Endometrium (tissue), 2 donors: Measurements from ENCODE around the gene HEYL.

ENCODE experiments used
- FAIRE-seq: peaks from 2 replicates; lab custom pipeline; 2012; peaks lifted over from hg19 to GRCh38; lab: Jason Lieb, UNC
- donor health status: control.
- donor health status: control.

HEYL gene

DNA sequence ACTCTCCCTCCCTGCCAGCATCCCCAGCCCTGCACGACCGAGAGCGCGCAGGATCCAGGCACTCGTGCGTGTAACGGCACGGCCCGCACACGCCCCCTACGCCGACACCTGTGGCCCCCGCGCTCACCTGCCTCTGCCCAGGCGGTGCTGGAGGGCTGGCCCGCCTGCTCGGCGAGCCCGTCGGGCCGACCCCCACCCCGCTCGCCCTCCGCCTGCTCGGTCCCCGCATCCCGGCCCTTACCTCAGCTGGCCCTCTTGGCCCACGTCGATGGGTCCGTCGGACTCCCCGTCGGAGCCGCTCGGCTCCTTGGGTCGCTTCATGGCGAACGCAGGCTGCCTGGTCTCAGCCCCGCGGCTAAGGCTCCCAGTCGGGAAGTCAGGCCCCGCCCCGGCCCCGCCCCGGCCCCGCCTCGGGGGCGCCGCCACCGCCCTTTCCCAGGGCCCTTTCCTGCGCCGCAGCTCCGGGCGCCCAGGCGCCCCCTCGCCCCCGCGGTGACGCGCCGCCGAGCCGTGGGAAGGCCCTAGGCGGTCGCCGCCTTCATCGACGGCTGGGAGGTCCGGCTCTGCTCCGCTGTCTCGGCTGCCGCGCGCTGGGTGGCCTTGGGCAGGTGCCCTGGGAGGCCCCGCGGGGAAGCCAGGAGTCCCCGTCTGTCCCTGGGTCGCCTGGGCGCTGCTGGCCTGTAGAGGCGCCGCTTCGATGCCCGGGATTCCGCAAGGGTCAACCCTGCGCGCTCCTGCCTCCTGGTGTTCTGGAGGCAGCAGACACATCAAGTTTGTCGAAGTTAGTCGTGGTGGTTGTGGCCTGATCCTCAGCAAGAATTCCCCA, at the start of gene HEYL:
TSS of gene HEYL (minus strand) at position 339 of the 826 bp plus-strand sequence. CDS start at position 321, 18 bp downstream.
- no peak for FAIRE-seq

DNA sequence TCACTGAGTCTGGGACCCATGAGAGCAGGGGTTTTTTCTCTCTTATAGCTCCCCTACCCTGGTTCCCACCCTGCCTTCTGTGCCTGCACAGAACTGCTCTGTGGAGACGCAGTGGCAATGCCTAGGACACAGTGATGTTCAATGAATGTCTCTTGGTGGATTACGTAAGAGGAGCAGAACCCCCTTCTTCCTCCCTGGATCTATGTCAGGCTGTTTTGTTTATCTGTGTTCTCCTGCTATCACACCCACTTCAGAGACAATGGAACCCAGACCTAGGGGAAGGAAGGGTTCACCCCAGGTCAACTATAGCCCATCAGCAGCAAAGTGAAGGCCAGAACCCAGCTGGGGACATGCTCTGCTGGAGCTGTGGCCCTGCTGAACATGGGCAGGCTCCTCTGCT, 49.8 kb upstream of the HEYL start:
- FAIRE-seq, result no peak

DNA sequence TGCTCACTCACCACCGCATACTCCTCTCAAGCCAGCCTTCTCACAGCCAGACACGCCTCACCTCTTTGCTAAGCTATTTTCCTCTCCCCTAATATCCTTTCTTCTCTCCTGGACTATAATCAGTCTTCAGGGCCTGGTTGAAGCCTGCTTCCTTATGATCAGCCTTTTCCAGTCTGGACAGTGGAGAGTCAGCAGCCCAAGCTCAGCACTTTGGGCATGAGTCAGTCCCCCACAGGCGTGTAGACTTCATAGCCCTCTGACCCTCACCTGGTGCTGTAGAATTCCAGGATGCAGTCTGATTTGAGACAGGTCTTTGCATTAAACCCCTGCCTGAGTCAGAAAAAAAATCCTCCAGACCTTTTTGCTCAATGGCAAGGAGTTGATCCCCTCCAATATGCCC, 49.3 kb upstream of the HEYL start:
- no peak for FAIRE-seq

DNA sequence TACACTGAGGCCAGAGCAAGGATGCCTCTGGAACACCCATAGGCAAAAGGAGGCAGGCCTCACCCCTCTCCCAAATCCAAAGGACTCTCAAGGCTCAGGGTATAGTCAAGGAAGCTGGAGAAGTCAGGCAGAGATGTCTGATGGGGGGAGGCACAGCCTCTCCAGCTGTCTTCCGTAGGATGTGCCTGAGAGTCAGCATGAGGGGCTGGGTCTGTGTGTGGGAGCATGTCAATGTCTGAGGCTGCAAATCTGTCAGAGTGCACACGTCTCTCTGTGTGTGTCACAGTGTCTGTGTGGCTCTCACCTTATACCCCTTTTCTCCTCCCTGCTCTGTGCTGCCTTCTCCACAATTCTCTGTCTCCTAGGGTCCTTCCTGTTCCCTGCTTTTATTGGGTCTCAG, 47.8 kb upstream of the HEYL start:
- FAIRE-seq, result no peak

DNA sequence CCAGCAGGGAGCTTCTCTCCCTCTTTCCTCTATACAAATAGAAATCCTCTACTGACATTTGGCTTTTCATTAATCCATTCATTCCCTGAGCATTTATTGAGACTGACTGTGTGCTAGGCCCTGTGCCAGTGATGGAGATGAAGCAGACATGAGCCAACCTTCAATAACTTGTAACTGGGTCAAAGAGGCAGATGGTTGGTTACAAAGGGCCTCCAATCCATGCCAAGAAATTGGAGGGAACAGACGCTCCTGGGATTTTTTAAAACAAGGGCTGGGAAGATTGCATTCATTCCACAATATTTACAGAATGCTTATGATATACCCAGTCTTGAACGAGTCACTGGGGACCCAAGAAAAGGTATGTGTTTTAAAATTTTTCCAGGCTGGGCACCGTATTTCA, 45.6 kb upstream of the HEYL start:
- no peak for FAIRE-seq

DNA sequence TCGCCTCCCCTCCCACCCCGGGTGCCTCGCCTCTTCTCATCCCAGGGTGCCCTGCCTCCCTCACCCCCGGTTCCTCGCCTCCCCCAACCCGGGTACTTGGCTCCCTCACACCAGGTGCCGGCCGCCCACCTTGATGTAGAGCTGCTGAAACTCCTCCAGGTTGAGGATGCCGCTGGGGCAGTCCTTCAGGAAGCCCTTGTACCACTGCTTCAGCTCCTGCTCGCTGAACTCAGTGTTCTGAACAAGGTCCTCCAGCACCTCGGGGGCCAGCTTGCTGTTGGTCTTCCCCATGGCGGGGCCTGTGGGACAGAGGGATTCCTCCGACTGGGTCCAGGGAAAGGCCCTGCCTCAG, 44.8 kb upstream of the HEYL start:
- no peak for FAIRE-seq

DNA sequence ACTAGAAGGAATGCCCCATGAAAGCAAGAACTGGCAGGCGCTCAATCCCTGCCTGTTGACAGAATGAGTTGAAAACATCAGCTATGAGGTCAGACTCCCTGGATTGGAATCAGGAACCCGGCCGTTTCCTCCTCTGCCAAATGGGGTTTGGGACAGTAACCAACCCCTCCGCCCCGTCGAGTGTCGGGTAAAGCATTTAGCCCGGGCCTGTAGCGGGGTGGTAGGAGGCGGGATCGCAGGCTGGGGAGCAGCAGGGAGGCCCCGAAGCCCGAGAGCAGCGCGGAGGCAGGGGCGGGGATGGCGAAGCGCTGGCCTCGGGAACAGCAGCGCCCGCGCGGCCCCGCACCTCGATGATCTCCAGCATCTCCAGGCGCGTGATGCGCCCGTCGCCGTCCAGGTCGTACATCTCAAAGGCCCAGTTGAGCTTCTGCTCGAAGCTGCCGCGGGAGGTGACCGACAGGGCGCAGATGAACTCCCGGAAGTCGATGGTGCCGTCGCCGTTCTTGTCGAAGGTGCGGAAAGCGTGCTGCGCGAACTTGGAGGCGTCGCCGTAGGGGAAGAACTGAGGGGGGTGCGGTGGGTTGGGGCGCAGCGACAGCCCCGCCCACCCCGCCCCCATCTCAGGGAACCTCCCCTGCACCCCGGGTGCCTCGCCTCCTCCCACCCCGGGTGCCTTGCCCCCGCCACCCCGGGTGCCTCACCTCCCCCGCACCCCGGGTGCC, 44.3 kb upstream of the HEYL start:
- no peak for FAIRE-seq

DNA sequence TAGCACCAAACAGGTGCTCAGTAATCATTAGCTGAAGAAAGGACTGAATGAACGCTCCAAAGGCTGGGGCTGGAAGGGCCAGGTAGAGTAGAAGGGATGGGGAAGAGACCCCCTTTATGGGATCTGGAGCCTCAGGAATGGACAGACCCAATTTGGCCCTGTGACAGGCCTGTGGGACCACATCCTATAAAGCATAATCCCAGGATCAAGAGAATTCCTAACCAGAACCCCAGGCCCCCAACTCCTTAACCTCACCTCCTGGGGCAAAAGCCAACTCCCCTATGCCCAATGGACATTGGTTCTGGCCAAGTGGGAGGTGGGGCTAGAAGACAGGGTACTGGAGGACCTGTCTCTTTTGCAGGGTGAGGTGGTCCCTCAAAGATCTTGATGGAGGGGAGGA, 42.6 kb upstream of the HEYL start:
- FAIRE-seq, result no peak

DNA sequence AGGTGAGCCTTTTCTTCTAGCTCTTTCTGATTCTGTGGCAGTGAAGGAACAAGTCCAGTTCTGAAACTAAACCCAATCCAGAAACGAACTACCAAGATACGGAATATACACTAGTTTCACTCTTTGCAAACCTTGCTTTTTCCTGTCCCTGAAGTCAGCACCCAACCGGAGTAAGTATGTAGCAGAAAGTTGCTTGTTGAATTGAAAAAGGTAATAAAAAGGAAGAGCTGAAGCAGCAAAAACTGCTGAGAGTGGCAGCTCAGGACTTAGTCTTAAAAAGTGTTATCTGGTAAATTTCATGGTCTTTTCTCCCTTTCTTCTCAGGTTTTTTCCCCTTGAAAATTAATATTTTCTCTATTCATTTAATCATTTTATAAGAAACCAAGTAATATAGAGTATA, 41.9 kb upstream of the HEYL start:
- no peak for FAIRE-seq

DNA sequence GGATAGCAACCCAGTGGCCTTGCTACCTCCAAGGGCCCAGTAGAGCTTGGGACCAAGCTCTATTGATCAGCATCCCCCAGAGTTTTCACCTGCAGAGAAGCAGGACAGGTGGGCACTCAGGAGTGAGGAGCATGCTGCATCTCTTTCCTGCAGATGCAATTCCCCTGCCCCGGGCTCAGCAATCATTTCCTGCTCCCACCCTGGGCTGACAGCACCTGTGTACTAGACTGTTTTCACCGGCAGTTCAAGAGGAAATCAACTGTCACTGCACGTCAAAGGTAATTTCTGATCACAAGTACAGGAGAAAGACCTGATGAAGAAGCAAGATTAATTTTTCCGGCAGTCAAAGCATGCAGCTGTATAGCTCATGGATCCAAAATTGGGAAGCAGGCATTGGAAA, 41.3 kb upstream of the HEYL start:
- FAIRE-seq, result no peak

DNA sequence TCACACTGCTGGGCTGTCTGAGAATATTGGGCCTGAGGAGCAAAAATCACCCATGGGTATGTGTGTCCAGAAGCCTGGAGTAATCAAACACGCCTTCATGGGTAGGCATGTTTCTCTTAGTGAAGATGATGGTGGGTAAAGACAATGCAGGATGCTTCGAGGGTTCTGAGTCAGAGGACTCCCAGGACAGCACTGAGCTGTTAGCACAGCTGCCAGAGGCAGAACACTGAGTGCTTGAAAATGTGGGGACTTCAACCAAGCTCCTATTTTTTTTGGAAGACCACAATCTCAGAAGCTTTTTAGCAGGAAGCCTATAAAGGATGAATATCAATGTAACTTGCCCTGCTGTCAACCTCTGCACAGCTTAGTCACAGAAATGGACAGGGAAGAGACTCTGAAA, 40.4 kb upstream of the HEYL start:
- no peak for FAIRE-seq

DNA sequence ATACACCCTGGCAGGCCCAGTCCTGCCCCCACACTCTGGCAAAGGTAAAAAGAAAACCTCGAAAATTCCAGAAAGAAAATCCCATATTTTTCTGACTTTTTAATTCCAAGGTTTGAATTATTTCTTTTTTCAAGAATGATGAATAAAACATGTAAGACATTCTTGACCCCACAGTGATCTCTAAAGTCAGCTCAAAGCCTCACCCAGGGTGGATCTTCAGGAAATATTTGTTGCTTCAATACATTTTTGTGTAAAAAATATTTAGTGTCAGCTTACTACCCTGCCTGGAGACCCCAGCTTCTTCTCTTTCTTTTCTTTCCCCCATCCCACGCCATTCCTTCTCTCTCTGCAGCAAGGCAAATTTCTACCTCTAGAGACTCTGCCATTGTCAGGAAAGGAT, 39.4 kb upstream of the HEYL start:
- FAIRE-seq, result no peak

DNA sequence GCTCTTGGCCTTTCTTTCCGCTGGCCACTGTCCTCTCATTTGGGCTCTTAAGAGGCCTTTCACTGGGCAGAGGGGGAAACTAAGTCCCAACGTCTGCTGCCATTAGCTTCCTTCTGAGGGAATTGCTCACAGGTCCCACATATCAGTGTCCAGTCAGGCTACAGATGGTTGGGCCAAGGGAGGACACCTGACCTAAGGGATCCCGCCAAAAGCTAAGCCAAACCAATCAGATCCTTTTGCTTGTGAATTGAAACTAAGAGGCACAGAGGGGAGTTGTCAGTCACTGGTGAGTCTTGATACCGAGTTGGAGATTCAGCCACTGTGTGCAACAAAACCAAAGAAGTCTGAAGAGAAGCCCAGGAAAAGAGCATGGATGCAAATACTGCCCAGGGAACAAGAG, 38.2 kb upstream of the HEYL start:
- FAIRE-seq, result no peak

DNA sequence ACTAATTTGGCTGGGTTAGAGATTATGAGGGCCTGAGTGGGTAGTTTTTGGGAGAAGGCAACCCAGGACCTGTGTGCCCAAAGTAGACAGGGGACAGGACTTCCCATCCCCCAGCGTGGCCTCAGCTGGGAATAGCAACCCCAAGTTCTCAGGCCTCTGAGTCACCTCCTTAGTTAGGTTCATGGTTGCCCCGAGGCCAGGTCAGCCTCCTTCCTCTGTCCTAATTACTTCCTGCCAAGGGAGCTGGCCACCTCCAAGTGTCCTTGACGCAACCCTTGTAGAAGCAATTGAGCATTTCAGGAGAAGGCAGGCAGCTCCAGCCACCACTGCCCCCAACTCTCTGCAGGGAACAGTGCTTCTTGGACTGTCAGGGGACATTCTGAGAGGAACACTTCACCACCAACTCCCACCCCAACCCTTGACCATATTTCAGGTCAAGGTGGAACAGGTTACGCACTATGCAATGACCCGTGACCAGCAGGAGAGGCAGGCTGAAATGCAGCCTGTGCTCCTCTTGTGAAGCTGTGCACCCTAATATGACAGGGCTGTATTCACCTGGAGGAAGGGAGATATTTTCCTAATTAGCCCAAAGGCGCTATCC, 37.6 kb upstream of the HEYL start:
- FAIRE-seq, result no peak

DNA sequence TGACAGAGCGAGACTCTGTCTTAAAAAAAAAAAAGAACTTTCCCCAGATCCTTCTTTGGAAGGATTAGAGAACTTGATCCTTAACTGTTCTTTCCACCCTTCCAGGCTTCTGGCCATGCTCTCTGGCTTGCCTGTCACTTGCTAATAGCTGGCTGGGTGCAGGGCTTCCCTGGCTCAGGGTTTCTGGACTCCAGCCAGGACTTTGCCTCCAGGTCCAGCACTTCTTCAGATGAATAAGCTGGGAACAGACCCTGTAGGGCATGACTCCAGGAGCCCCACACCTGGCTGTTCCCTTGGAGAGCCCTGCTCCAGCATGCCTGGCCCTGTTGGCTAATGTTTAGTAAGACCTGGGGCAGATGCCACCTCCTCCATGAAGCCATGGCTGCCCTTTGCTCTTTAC, 35.8 kb upstream of the HEYL start:
- no peak for FAIRE-seq

DNA sequence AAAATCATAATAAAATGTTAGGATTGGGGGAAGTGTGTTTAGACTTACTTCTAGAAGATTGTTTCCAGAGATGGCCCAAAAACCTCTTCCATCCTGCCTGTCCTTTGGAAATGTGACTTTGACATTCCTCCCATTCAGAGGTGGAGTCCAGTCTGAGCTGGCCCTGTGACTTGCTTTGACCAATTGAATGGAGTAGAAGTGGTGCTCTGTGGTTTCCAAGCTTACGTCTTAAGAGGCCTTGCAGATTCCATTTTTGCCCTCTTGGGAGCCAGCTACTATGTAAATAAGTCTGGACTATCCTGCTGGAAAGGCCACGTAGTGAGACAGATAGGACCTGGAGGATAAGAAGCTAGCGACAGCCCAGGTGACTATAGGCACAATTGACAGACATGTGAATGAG, 33.8 kb upstream of the HEYL start:
- FAIRE-seq, result no peak

DNA sequence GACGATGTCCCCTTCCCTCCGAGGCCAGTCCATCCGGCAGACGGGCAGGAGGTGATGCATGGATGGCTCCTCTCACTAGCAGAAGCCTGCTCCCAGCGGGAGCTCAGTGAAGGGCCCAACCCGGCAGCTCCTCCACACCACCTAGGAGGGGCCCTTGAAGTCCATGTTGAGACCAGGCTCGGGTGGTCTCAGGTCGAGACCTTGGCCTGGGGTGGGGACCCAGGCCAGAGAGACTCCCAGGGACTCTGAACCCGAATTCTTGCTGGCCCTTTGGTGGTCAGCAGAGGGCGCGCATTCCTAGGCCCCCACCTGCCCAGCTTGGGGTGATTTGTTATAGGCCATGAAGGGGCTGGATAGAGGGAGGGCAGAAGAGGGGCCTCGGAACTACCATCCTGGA, 33.1 kb upstream of the HEYL start:
- no peak for FAIRE-seq

DNA sequence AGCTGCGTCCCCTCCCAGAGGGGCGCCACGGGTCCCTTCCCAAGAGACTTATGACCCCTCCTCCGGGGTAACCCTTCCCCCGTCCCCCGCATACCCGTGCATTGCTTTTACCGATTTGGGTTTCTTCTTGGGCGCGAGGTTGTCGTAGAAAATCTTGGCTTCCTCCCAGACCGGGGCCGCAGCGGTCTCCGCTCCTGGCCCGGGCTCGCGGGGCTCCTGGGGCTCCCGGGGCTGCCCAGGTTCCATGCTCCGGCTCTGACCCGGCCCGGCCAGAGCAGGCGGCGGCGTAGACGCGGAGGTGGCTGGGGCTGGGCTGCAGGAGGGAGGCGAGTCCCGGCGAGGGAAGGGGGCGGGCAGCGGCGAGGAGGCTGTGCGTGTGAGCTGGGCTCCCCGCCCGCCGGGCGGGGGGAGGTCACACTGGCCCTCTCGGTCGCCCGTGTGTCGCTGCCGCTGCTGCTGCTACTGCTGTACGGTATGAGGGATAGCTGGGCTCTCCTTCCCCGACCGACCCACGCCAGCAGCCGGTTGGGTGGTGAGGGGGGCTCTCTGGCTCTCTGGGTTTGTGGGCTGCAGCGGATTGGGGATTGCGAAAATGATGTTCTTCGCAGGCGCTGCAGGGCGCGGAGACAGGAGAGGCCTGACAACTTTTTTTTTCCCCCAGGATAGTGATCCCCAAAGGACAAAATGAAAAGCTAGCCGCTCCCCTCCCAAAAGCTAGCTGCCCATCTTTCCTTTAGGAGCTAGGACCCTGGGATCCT, 32.5 kb upstream of the HEYL start, which contains the start of gene NT5C1A:
TSS of gene NT5C1A (minus strand) at position 315 of the 758 bp plus-strand sequence. CDS start at position 246, 69 bp downstream.
- no peak for FAIRE-seq

DNA sequence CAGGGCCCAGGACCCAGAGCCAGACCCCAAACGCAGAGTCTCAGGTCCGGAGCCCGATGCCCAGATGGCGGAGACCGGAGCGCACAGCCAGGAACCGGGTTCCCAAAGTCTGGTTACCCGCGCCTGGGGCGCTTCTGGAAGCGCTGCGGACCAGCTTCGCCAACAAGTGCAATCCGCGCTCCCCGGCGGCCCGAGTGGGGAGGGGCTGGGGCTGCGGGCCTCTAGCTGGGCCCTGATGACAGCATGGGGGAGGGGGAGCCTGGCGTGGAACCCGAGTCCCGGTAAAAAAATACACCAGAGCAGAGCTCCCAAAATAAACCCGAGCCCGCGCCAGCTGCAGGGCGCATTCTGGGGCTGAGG, 32.0 kb upstream of the HEYL start:
- no peak for FAIRE-seq

DNA sequence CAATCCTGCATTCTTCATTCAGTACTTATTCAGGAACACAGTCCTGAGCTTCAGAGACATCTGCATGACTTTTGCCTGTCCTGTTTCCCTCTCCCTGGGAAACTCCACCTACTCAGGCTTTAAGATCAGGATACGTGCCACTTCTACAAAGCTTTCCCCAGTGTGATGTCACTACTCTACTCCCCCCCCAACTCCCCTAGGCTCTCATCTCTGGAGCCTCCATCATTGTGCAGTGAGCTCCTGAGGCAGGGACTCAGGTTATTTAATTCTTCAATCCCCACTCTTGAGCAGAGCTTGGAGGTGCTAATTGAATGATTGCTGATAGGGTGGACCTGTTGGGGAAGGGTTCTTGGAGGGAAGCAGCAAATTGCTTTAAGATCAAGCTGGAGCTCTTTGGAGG, 31.2 kb upstream of the HEYL start:
- no peak for FAIRE-seq

DNA sequence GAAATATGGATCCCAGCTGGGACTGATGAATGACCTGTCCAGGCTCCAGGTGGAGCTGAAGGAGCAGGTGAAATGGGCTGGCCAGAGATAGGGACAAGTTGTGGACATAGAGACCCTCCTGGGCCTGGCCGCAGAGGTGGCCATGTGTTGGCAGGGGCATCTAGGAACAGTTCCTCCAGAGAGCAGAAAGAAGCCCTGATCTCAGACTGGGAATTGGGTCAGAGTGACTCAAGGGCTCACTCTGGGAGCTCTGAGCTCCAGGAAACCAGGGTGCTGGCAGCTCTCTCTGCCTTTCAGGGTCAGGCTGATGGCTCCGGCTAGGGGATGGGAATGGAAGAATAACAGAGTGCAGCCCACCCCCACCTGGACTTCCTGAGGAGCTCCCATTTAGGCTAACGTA, 29.5 kb upstream of the HEYL start:
- FAIRE-seq, result no peak

DNA sequence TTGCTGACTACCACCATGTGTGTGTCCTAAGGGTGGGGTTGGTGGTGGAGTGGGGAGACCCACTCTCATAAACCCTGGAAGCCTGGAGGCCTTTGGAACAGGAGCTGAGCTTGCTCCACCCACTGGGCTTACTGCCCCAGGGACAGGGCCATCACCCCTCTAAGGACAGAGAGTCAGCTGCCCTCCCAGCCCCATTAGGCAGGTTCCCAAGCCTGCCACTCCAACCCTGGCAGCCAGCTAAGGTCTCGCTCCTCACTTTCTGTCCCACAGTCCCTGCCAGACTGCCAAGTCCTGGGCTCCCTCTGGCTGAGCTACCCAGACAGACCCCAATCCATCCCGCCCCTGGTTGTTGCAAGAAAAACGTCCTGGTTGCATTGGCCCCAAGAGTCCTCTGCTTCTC, 28.7 kb upstream of the HEYL start:
- no peak for FAIRE-seq

DNA sequence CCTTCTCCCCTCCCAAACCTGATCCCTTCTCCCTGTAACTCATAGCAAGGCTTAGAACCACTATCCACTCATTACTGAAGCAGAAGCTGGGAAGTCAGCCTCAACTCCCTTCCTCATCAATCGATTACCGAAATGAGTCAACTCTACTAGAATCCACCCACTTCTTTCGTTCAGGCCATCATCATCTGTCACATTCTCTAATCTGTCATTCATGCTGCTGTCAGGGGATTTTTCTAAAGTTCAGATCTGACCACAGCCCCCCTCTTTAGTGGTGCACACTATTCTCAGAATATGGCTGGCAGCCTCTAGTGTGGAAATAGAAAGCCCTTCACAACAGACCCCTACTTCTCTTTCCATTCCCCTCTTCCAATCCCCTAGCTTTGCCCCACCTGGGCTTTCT, 27.3 kb upstream of the HEYL start:
- FAIRE-seq, result no peak
